K562 (cell line): Measurements from ENCODE around the gene FDX1. TPM values are rescaled to one million over a fixed set of nuclear protein-coding genes. Genes with fewer than 3 reads are reported as not detected.
A peak's percentile ranks its signal among the peaks of the same experiment; 100 is the strongest.

Experiments used
- BHLHE40 ChIP-seq: IDR thresholded peaks from 2 replicates; pipeline ENCODE4 v1.6.1; 2011; ENCODE audit warnings: low read length, improper control_type of control experiment
- CAMTA2 ChIP-seq: fragments of 250-450 bp; sonication (Bioruptor Pico); conservative IDR thresholded peaks from 2 replicates; pipeline ENCODE4 v1.5.1; 2022
- CEBPG ChIP-seq, 3 experiments: fragments of 200-800 bp in 1 of 3; sonication (Bioruptor generic) in 1 of 3; sonication (generic) in 1 of 3; formaldehyde crosslinking in 1 of 3; IDR thresholded peaks in 2 of 3; conservative IDR thresholded peaks in 1 of 3; 2 replicates each; pipeline versions ENCODE4 v1.6.1 to v1.8.0; 2016 to 2022; ENCODE audit warnings: missing compliant biosample characterization in 2 of 3, missing genetic modification characterization in 2 of 3, mild to moderate bottlenecking in 1 of 3, missing genetic modification reagents in 1 of 3
- CHCHD3 ChIP-seq: fragments of 250-450 bp; sonication (Bioruptor Pico); IDR thresholded peaks from 2 replicates; pipeline ENCODE4 v2.1.2; 2022; ENCODE audit warnings: mild to moderate bottlenecking
- KLF6 ChIP-seq: fragments of 250-450 bp; sonication (Bioruptor Pico); IDR thresholded peaks from 2 replicates; pipeline ENCODE4 v1.4.0; 2020; ENCODE audit warnings: mild to moderate bottlenecking, moderate library complexity, borderline replicate concordance
- MCM2 ChIP-seq: fragments of 450-650 bp; IDR thresholded peaks from 2 replicates; pipeline ENCODE4 v1.6.1; 2017; ENCODE audit warnings: low read depth, mild to moderate bottlenecking
- POLR2G ChIP-seq: fragments of 200-400 bp; formaldehyde crosslinking; IDR thresholded peaks from 2 replicates; pipeline ENCODE4 v1.6.1; 2017; ENCODE audit warnings: low read depth, mild to moderate bottlenecking, antibody characterized with exemption, low read length, moderate library complexity
- RB1 ChIP-seq: fragments of 450-650 bp; IDR thresholded peaks from 2 replicates; pipeline ENCODE4 v1.6.1; 2017; ENCODE audit warnings: low read depth, mild to moderate bottlenecking
- RFX7 ChIP-seq: fragments of 250-450 bp; sonication (Bioruptor Pico); IDR thresholded peaks from 2 replicates; pipeline ENCODE4 v1.5.1; 2021; ENCODE audit warnings: mild to moderate bottlenecking
- TEAD4 ChIP-seq, 2 experiments: sonication (generic) in 1 of 2; formaldehyde crosslinking in 1 of 2; IDR thresholded peaks; 2 replicates each; pipeline versions ENCODE4 v1.6.1 to v1.8.0; 2012 to 2022; ENCODE audit warnings: borderline replicate concordance in 1 of 2, inconsistent platforms in 1 of 2, low read length in 1 of 2, mild to moderate bottlenecking in 1 of 2, missing genetic modification reagents in 1 of 2
- UBTF ChIP-seq, 2 experiments: IDR thresholded peaks; 2 replicates each; pipeline ENCODE4 v1.6.1; 2012; ENCODE audit warnings: improper control_type of control experiment in 2 of 2, low read depth in 2 of 2, low read length in 2 of 2, borderline replicate concordance in 1 of 2
- ZNF408 ChIP-seq: fragments of 250-450 bp; sonication (Bioruptor Pico); IDR thresholded peaks from 2 replicates; pipeline ENCODE4 v1.4.0; 2020; ENCODE audit warnings: low read depth, mild to moderate bottlenecking, moderate library complexity
- ZNF75A ChIP-seq: fragments of 450-650 bp; formaldehyde crosslinking; IDR thresholded peaks from 2 replicates; pipeline ENCODE4 v1.4.0; 2020; ENCODE audit warnings: mild to moderate bottlenecking
- polyA plus RNA-seq, 8 experiments: library from polyadenylated mRNA; depleted of rRNA in 4 of 8; stranded (reverse) in 5 of 8; unstranded in 3 of 8; fragments of >200 nt; fragmentation: Nextera tagmentation in 2 of 8; fragmentation: Illumina TruSeq in 1 of 8; extraction: Ambion mirVana in 2 of 8; extraction: Trizol in 1 of 8; gene quantifications; 2 replicates each; pipeline versions ENCODE4 v1.2.1 to v1.2.3, GENCODE V29; 2011 to 2014; ENCODE audit warnings: inconsistent platforms in 1 of 8, missing spikeins in 1 of 8
- total RNA-seq, 7 experiments: library from RNA; depleted of rRNA in 6 of 7; stranded (reverse); fragments of >200 nt in 6 of 7; fragmentation: Illumina TruSeq in 2 of 7; extraction: Trizol in 2 of 7; gene quantifications; 2 replicates each; pipeline versions ENCODE4 v1.2.1 to v1.2.3, GENCODE V29; 2011 to 2021; ENCODE audit warnings: low replicate concordance in 1 of 7
- TF ChIP-seq, protein P1 (sequence below), 2 experiments: fragments of 450-650 bp in 1 of 2; sonication (generic) in 1 of 2; formaldehyde crosslinking; conservative IDR thresholded peaks; 2 replicates each; pipeline versions ENCODE4 v1.4.0 to v1.8.1; 2020 to 2022; ENCODE audit warnings: mild to moderate bottlenecking in 1 of 2, missing genetic modification reagents in 1 of 2
- TF ChIP-seq, protein P2 (sequence below): fragments of 250-450 bp; sonication (Bioruptor Pico); IDR thresholded peaks from 2 replicates; pipeline ENCODE4 v1.4.0; 2020

Gene FDX1
- total and polyA plus RNA-seq, 9 of the 15 experiments (the other 6 are each of a cell fraction or from before 2014, with no cell fraction given), result 6.4 to 14.3 (median 11.4) TPM

DNA sequence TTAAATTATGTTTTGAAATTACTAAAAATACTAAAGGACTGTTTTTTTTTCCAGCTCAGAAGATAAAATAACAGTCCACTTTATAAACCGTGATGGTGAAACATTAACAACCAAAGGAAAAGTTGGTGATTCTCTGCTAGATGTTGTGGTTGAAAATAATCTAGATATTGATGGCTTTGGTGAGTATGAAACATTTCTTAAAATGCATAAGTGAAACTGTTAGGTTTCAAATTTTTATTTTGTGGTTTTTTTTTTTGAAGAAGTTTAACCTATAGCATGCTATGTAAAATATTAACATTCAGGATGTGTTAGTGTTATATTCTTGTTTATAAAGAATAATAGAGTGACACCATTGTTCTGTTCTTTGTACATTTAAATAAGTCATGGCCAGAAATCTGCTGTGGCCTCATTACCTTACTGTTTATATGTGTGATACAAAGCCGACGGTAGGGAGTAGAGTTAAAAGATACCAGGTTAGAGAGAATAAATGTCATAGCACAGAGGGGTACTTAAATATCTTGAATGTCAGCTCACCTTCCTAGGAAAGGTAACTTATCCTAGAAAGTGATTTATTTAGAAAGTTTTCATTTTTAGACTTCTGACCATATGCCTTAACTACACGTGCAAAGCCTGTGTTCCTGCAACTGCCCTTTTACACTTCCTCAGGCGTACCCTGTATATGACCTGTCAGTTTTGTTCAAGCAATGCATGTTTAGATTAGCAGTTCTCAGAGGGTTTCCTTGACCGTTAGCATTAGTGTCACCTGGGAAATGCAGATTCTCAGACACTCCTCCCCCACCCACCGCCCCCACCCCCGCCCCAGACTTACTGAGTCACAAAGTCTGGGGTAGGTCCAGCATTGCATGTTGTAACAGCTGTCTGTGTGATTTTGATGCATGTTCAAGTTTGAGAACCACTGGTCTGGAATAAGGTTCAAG, 6.3 kb downstream of the FDX1 start (continued):
- no peak for TF ChIP-seq KLF6 (CRISPR knock-in tag)
- TF ChIP-seq ZNF408 (CRISPR knock-in tag), result no peak
- no peak for TF ChIP-seq POLR2G
- TF ChIP-seq CEBPG (CRISPR knock-in tag; IDR thresholded peaks at IDR 0.05), result no peak
- no peak for TF ChIP-seq CEBPG (tag; conservative IDR thresholded peaks at IDR 0.05 in 1 of 2, IDR thresholded peaks at IDR 0.05 in 1 of 2)
- no peak for TF ChIP-seq RB1
- TF ChIP-seq ZNF75A (CRISPR knock-in tag), result no peak
- no peak for TF ChIP-seq CHCHD3 (CRISPR knock-in tag)
- TF ChIP-seq UBTF (IDR thresholded peaks at IDR 0.05; ENCODE audit: borderline replicate concordance in 1 of 2, low read depth in 2 of 2, low read length in 2 of 2), result no peak
- TF ChIP-seq TEAD4 (IDR thresholded peaks at IDR 0.05; ENCODE audit: low read length), result peak; percentile 47; the same call in 1 of the 2 replicates
- TF ChIP-seq TEAD4 (CRISPR knock-in tag; IDR thresholded peaks at IDR 0.05; ENCODE audit: borderline replicate concordance), result no peak
- no peak for TF ChIP-seq CAMTA2 (CRISPR knock-in tag)
- TF ChIP-seq, protein P1, sequence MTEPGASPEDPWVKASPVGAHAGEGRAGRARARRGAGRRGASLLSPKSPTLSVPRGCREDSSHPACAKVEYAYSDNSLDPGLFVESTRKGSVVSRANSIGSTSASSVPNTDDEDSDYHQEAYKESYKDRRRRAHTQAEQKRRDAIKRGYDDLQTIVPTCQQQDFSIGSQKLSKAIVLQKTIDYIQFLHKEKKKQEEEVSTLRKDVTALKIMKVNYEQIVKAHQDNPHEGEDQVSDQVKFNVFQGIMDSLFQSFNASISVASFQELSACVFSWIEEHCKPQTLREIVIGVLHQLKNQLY (CRISPR knock-in tag; conservative IDR thresholded peaks at IDR 0.05), result no peak
- TF ChIP-seq RFX7 (CRISPR knock-in tag), result no peak
- TF ChIP-seq BHLHE40, result peak; percentile 63; the same call in 1 of the 2 replicates
- TF ChIP-seq, protein P2, sequence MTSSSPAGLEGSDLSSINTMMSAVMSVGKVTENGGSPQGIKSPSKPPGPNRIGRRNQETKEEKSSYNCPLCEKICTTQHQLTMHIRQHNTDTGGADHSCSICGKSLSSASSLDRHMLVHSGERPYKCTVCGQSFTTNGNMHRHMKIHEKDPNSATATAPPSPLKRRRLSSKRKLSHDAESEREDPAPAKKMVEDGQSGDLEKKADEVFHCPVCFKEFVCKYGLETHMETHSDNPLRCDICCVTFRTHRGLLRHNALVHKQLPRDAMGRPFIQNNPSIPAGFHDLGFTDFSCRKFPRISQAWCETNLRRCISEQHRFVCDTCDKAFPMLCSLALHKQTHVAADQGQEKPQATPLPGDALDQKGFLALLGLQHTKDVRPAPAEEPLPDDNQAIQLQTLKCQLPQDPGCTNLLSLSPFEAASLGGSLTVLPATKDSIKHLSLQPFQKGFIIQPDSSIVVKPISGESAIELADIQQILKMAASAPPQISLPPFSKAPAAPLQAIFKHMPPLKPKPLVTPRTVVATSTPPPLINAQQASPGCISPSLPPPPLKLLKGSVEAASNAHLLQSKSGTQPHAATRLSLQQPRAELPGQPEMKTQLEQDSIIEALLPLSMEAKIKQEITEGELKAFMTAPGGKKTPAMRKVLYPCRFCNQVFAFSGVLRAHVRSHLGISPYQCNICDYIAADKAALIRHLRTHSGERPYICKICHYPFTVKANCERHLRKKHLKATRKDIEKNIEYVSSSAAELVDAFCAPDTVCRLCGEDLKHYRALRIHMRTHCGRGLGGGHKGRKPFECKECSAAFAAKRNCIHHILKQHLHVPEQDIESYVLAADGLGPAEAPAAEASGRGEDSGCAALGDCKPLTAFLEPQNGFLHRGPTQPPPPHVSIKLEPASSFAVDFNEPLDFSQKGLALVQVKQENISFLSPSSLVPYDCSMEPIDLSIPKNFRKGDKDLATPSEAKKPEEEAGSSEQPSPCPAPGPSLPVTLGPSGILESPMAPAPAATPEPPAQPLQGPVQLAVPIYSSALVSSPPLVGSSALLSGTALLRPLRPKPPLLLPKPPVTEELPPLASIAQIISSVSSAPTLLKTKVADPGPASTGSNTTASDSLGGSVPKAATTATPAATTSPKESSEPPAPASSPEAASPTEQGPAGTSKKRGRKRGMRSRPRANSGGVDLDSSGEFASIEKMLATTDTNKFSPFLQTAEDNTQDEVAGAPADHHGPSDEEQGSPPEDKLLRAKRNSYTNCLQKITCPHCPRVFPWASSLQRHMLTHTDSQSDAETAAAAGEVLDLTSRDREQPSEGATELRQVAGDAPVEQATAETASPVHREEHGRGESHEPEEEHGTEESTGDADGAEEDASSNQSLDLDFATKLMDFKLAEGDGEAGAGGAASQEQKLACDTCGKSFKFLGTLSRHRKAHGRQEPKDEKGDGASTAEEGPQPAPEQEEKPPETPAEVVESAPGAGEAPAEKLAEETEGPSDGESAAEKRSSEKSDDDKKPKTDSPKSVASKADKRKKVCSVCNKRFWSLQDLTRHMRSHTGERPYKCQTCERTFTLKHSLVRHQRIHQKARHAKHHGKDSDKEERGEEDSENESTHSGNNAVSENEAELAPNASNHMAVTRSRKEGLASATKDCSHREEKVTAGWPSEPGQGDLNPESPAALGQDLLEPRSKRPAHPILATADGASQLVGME (CRISPR knock-in tag), result no peak
- no peak for TF ChIP-seq MCM2
